GM12878 (cell line): Measurements from ENCODE around the gene STMP1. TPM values are rescaled to one million over a fixed set of nuclear protein-coding genes. Genes with fewer than 3 reads are reported as not detected.

Experiments used
- ATAC-seq: fragments of 200-7000 bp; cut with Tn5 transposase; 3 replicates; pipeline ENCODE4 v1.9.1; 2020; ENCODE audit warnings: mild to moderate bottlenecking, moderate library complexity
- BruUV-seq: library from RNA; stranded (reverse); fragments of 400-500 nt; replicated peaks from 2 replicates; lab custom pipeline; 2021; lab: Mats Ljungman, UMichigan
- CTCF ChIA-PET: fragments of 300-600 bp; sonication (Branson Sonifier 250); formaldehyde crosslinking; extraction: SDS; loops from one replicate; lab custom pipeline; 2021; ENCODE audit warnings: inconsistent platforms; lab: Yijun Ruan, JAX
- POLR2A ChIA-PET: fragments of 350-600 bp; formaldehyde crosslinking; extraction: SDS; loops from one replicate; lab custom pipeline; 2021; ENCODE audit warnings: inconsistent platforms; lab: Charles Lee
- RAD21 ChIA-PET: fragments of 300-600 bp; sonication (Branson Sonifier 250); formaldehyde crosslinking; loops from one replicate; lab custom pipeline; 2023; ENCODE audit warnings: antibody characterized with exemption; ENCODE audit not compliant: unreplicated experiment; lab: Charles Lee
- SMC1A ChIA-PET: fragments of 300-600 bp; sonication (Branson Sonifier 250); formaldehyde crosslinking; loops from one replicate; lab custom pipeline; 2023; ENCODE audit not compliant: unreplicated experiment, uncharacterized antibody; lab: Charles Lee
- DNase-seq: peaks from one replicate; pipeline ENCODE4 v3.0.0-alpha.2; 2011; ENCODE audit warnings: low read depth, low spot score
- FAIRE-seq: peaks from 3 replicates; lab custom pipeline; 2011; peaks lifted over from hg19 to GRCh38; lab: Jason Lieb, UNC
- H2AFZ ChIP-seq: 2 replicates; pipeline ENCODE4 v1.6.0; 2011; ENCODE audit warnings: low read depth, low read length, control low read depth; ENCODE audit not compliant: control insufficient read depth
- H3K27ac ChIP-seq: 2 replicates; pipeline ENCODE4 v1.5.1; 2011; ENCODE audit warnings: control low read depth; ENCODE audit not compliant: control insufficient read depth, insufficient read depth
- H3K27me3 ChIP-seq, 2 experiments: replicated peaks in 1 of 2; 2 replicates each; pipeline versions ENCODE4 v1.6.0 to v1.6.1; 2011; ENCODE audit warnings: low read length in 1 of 2; ENCODE audit not compliant: control insufficient read depth in 2 of 2, insufficient read depth in 2 of 2
- H3K36me3 ChIP-seq, 2 experiments: 2 replicates each; pipeline ENCODE4 v1.5.1; 2011; ENCODE audit warnings: low read length in 1 of 2; ENCODE audit not compliant: control insufficient read depth in 2 of 2, insufficient read depth in 2 of 2
- H3K4me1 ChIP-seq: 2 replicates; pipeline ENCODE4 v1.6.1; 2011; ENCODE audit warnings: mild to moderate bottlenecking, low read length, moderate library complexity, mixed read lengths; ENCODE audit not compliant: control insufficient read depth, insufficient read depth
- H3K4me2 ChIP-seq: 2 replicates; pipeline ENCODE4 v1.6.0; 2011; ENCODE audit warnings: control low read depth; ENCODE audit not compliant: control insufficient read depth, insufficient read depth
- H3K4me3 ChIP-seq: fragments of 200-600 bp; sonication (generic); 2 replicates; pipeline ENCODE4 v1.5.1; 2016
- H3K79me2 ChIP-seq: 2 replicates; pipeline ENCODE4 v1.6.0; 2011; ENCODE audit warnings: low read length; ENCODE audit not compliant: control insufficient read depth, insufficient read depth
- H3K9ac ChIP-seq: 2 replicates; pipeline ENCODE4 v1.8.0; 2011; ENCODE audit warnings: low read length, control low read depth, mixed read lengths; ENCODE audit not compliant: control insufficient read depth, insufficient read depth
- H3K9me3 ChIP-seq: replicated peaks from 3 replicates; pipeline ENCODE4 v1.5.1; 2011; ENCODE audit warnings: mild to moderate bottlenecking, low read length; ENCODE audit not compliant: control insufficient read depth, insufficient read depth
- H4K20me1 ChIP-seq: 2 replicates; pipeline ENCODE4 v1.6.0; 2011; ENCODE audit not compliant: control insufficient read depth, insufficient read depth
- ATF7 ChIP-seq: fragments of 450-650 bp; IDR thresholded peaks from 2 replicates; pipeline ENCODE4 v1.6.1; 2016; ENCODE audit warnings: low read depth, mild to moderate bottlenecking
- BACH1 ChIP-seq: fragments of 450-650 bp; IDR thresholded peaks from 2 replicates; pipeline ENCODE4 v1.6.1; 2017; ENCODE audit warnings: mild to moderate bottlenecking, borderline replicate concordance
- CEBPB ChIP-seq, 2 experiments: fragments of 150-350 bp in 1 of 2; IDR thresholded peaks; 2 replicates each; pipeline ENCODE4 v1.6.1; 2012 to 2014; ENCODE audit warnings: low read depth in 2 of 2, low read length in 2 of 2, borderline replicate concordance in 1 of 2, inconsistent platforms in 1 of 2
- CHD2 ChIP-seq: IDR thresholded peaks from 2 replicates; pipeline ENCODE4 v1.6.1; 2011; ENCODE audit warnings: low read depth, low read length, improper control_type of control experiment, borderline replicate concordance
- E4F1 ChIP-seq: fragments of 450-650 bp; IDR thresholded peaks from 2 replicates; pipeline ENCODE4 v1.6.1; 2018; ENCODE audit warnings: borderline replicate concordance, mild to moderate bottlenecking; ENCODE audit not compliant: partially characterized antibody
- EGR1 ChIP-seq, 2 experiments: IDR thresholded peaks; 1 replicate in 1 of 2; 2 replicates in 1 of 2; pipeline ENCODE4 v1.6.1; 2011 to 2012; ENCODE audit warnings: low read depth in 2 of 2, low read length in 2 of 2, borderline replicate concordance in 1 of 2, mild to moderate bottlenecking in 1 of 2, moderate library complexity in 1 of 2
- FOXM1 ChIP-seq: IDR thresholded peaks from 2 replicates; pipeline ENCODE4 v1.6.1; 2012; ENCODE audit warnings: low read depth, mild to moderate bottlenecking, inconsistent platforms, low read length, moderate library complexity
- HSF1 ChIP-seq: fragments of 150-350 bp; IDR thresholded peaks from 2 replicates; pipeline ENCODE4 v1.6.1; 2014; ENCODE audit warnings: mild to moderate bottlenecking, low read depth, low read length
- IKZF1 ChIP-seq: fragments of 450-650 bp; conservative IDR thresholded peaks from 2 replicates; pipeline ENCODE4 v1.6.1; 2017; ENCODE audit warnings: antibody characterized with exemption, mild to moderate bottlenecking
- MAX ChIP-seq: IDR thresholded peaks from 2 replicates; pipeline ENCODE4 v1.6.1; 2012; ENCODE audit warnings: low read depth, low read length, improper control_type of control experiment
- PML ChIP-seq: IDR thresholded peaks from 2 replicates; pipeline ENCODE4 v1.6.1; 2012; ENCODE audit warnings: low read length, inconsistent platforms
- SMAD1 ChIP-seq: fragments of 450-650 bp; IDR thresholded peaks from 2 replicates; pipeline ENCODE4 v1.6.1; 2018; ENCODE audit warnings: mild to moderate bottlenecking, low read depth; ENCODE audit not compliant: partially characterized antibody
- SMARCA5 ChIP-seq: fragments of 450-650 bp; IDR thresholded peaks from 2 replicates; pipeline ENCODE4 v1.6.1; 2017; ENCODE audit warnings: mild to moderate bottlenecking
- SPI1 ChIP-seq: IDR thresholded peaks from 2 replicates; pipeline ENCODE4 v1.6.1; 2011; ENCODE audit warnings: low read depth, mild to moderate bottlenecking, low read length, moderate library complexity, borderline replicate concordance; ENCODE audit not compliant: insufficient read depth
- SREBF2 ChIP-seq: IDR thresholded peaks from 2 replicates; pipeline ENCODE4 v1.6.1; 2012; ENCODE audit warnings: mild to moderate bottlenecking, low read length
- STAT1 ChIP-seq: fragments of 450-650 bp; conservative IDR thresholded peaks from 2 replicates; pipeline ENCODE4 v1.6.1; 2014; ENCODE audit warnings: antibody characterized with exemption, mild to moderate bottlenecking
- TARDBP ChIP-seq: IDR thresholded peaks from 2 replicates; pipeline ENCODE4 v1.6.1; 2016; ENCODE audit warnings: borderline replicate concordance
- ZBTB33 ChIP-seq: fragments of 450-650 bp; IDR thresholded peaks from 2 replicates; pipeline ENCODE4 v1.6.1; 2017; ENCODE audit warnings: mild to moderate bottlenecking
- ZNF622 ChIP-seq: fragments of 450-650 bp; IDR thresholded peaks from 2 replicates; pipeline ENCODE4 v1.6.1; 2017; ENCODE audit warnings: mild to moderate bottlenecking, inconsistent platforms
- WGBS: methylation state at CpG from one replicate; pipeline ENCODE4 v1.1.6; 2016; ENCODE audit warnings: low lambda C conversion rate; ENCODE audit not compliant: insufficient replicate concordance, insufficient coverage; ENCODE audit errors: missing lambda C conversion rate; 5-methylcytosine and 5-hydroxymethylcytosine counted together
- in situ Hi-C: fragments of 300-500 bp; cut with MboI; formaldehyde crosslinking; loops from 9 replicates; pipeline ENCODE4 v1.14.3; 2018; ENCODE audit warnings: mixed read lengths
- intact Hi-C: fragments of 100-400 bp; cut with micrococcal nuclease; formaldehyde crosslinking; loops from one replicate; pipeline ENCODE4 v1.14.2; 2022; ENCODE audit not compliant: unreplicated experiment
- polyA plus RNA-seq, 11 experiments: library from polyadenylated mRNA; depleted of rRNA in 4 of 11; unstranded in 6 of 11; stranded (reverse) in 5 of 11; fragments of >200 nt; fragmentation: Nextera tagmentation in 4 of 11; fragmentation: Illumina TruSeq in 1 of 11; extraction: Ambion mirVana in 4 of 11; extraction: Trizol in 1 of 11; gene quantifications; 1 replicate in 1 of 11; 2 replicates in 10 of 11; pipeline versions ENCODE4 v1.2.1 to v1.2.3, GENCODE V29; 2011 to 2016; ENCODE audit warnings: inconsistent platforms in 2 of 11, missing spikeins in 2 of 11, low read depth in 1 of 11
- total RNA-seq, 4 experiments: library from RNA; depleted of rRNA in 3 of 4; stranded (reverse); fragments of >200 nt in 3 of 4; fragmentation: Illumina TruSeq in 1 of 4; extraction: Trizol in 1 of 4; gene quantifications; 2 replicates each; pipeline versions ENCODE4 v1.2.1 to v1.2.3, GENCODE V29; 2013 to 2021

The STMP1 gene
- total and polyA plus RNA-seq, 10 of the 15 experiments (the other 5 are each of a cell fraction or from before 2014, with no cell fraction given): 8.0 to 79.9 (median 24.7) TPM

- intact Hi-C loops (no loop called here), in situ Hi-C loops (no loop called here)
- POLR2A ChIA-PET: no interaction called here
- H3K27me3 ChIP-seq: no peaks in the 10 kb centered on the region
- 100% methylated on average over 2 of the region's 2 CpGs for WGBS
- no peak for ATAC-seq
- SMC1A ChIA-PET: interaction anchor here (1.5 to 1.7 kb wide), 2 partner anchors 13 to 25 kb away, joined by 3 to 8 read pairs; no protein-coding TSS in a partner anchor
- CTCF ChIA-PET: interaction anchor here (1.2 to 3.0 kb wide), 11 partner anchors 10 to 388 kb away, joined by 4 to 31 read pairs (median 6); no protein-coding TSS in a partner anchor
- H2AFZ ChIP-seq: no peak overlapping the region
- H3K4me3 ChIP-seq: no peak overlapping the region
- H3K27ac ChIP-seq: no peak overlapping the region
- RAD21 ChIA-PET: no interaction called here
- no peaks in the 10 kb centered on the region for H3K79me2 ChIP-seq
- no peak overlapping the region for H3K9ac ChIP-seq
- DNase-seq: no peak
- no peak for FAIRE-seq
- H3K4me1 ChIP-seq: no peaks in the 10 kb centered on the region
- H3K36me3 ChIP-seq: peaks cover 3 to 13% of the 10 kb centered on the region in 2 experiments; a peak in 3 of 4 replicates
- no peaks in the 10 kb centered on the region for H3K9me3 ChIP-seq
- H4K20me1 ChIP-seq: no peaks in the 10 kb centered on the region
- no TSS peak for BruUV-seq
- H3K4me2 ChIP-seq: no peak overlapping the region
- TF ChIP-seq EGR1 (IDR thresholded peaks at IDR 0.05; ENCODE audit: borderline replicate concordance in 1 of 2, low read depth in 2 of 2, low read length in 2 of 2) (no peak), CEBPB (IDR thresholded peaks at IDR 0.05; ENCODE audit: borderline replicate concordance in 1 of 2, low read depth in 2 of 2, low read length in 2 of 2) (no peak), E4F1 (no peak), TARDBP (no peak), BACH1 (no peak), SMARCA5 (no peak), PML (no peak), HSF1 (no peak), ATF7 (no peak), SMAD1 (no peak), SREBF2 (no peak), ZBTB33 (no peak), ZNF622 (no peak), STAT1 (no peak), IKZF1 (no peak), CHD2 (no peak), SPI1 (no peak), MAX (no peak), FOXM1 (no peak)
Observed at GRCh38 chr7:135620447-135620846, 41.9 kb upstream of the STMP1 start.
